NCI-H146 (cell line): ENCODE measurements around the gene ANKS1B.
"Not testable (repeated sequence)": the region's sequence is repeated elsewhere in the genome, so short reads cannot be mapped to it uniquely, and the experiment has no call there.

Source experiments
- DNase-seq: peaks from one replicate; lab custom pipeline; 2025; lab: John Stamatoyannopoulos, UW

ANKS1B gene

DNA sequence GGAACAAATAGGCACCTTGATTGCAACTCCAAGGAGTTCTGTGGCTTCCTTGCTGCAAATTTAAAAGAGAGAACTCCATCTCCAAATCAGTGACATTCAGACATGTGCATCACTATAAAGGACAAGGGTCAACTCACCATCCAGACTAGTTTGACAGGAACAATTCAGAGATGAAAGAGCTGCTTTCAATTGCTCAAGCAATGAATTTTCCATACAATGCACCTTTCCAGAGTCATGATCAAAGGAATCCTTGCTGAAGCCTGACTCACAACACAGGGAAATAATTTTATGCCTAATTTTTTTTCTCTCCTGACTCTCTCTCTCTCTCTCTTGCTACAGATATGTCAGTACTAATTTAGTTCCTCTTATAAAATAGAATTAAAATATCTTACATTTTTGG, 717.7 kb downstream of the ANKS1B start:
- no peak for DNase-seq

DNA sequence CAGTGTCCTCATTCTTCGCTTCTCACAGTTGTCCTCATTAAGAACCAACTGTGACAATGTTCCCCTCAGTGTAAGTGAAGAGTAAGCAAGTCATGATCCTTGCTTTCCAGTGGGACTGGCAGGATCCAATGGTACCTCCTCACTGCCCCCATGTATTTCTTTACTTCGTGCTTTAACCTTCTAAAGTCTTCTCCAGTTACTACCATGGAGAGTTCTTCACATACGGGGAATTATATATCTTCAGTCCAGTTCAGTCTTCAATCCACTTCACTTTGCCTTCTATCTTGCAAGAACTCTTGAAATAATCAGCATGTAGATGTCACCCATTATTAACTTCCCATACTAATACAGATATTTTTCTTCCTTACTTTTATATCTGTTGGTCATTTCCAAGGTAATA, 719.1 kb downstream of the ANKS1B start:
- DNase-seq, result no peak

GRCh38 chr12:99261256-99261655, 723.5 kb downstream of the ANKS1B start:
- no peak for DNase-seq

- no peak for DNase-seq
Observed at GRCh38 chr12:99260456-99260996, 724.2 kb downstream of the ANKS1B start.

- no peak for DNase-seq
Observed at GRCh38 chr12:99259040-99259934, 725.4 kb downstream of the ANKS1B start.

GRCh38 chr12:99257672-99258071, 727.1 kb downstream of the ANKS1B start:
- DNase-seq, result no peak

DNA sequence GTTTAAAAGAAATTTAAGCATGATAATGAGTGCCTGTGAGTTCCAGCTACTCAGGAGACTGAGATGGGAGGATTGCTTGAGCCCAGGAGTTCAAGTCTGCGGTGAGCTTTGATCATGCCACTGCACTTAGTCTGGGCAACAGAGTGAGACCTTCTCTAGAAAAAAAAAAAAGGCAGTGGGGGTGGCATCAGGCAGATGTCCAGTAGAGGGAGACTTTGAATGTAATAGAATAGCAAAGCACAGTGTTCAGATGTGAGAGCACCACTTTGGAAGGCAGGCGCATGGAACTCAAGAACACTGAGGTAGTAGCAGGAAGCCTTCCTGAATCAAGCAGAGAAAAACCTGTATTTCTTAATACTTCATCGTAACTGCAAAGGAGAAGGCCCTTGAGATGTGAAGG, 731.7 kb downstream of the ANKS1B start:
- peak; percentile 2 for DNase-seq

- DNase-seq, result no peak
Observed at GRCh38 chr12:99250091-99250490, 734.6 kb downstream of the ANKS1B start.

- no peak for DNase-seq
Observed at GRCh38 chr12:99249543-99249942, 735.2 kb downstream of the ANKS1B start.

- not testable (repeated sequence) for DNase-seq
Observed at GRCh38 chr12:99237907-99238538, 746.7 kb downstream of the ANKS1B start.

- no peak for DNase-seq
Observed at GRCh38 chr12:99235381-99235780, 749.4 kb downstream of the ANKS1B start.

GRCh38 chr12:99234702-99235101, 750.0 kb downstream of the ANKS1B start:
- DNase-seq, result no peak

GRCh38 chr12:99232324-99232723, 752.4 kb downstream of the ANKS1B start:
- DNase-seq, result peak; percentile 24

GRCh38 chr12:99231031-99231430, 753.7 kb downstream of the ANKS1B start:
- DNase-seq, result no peak

DNA sequence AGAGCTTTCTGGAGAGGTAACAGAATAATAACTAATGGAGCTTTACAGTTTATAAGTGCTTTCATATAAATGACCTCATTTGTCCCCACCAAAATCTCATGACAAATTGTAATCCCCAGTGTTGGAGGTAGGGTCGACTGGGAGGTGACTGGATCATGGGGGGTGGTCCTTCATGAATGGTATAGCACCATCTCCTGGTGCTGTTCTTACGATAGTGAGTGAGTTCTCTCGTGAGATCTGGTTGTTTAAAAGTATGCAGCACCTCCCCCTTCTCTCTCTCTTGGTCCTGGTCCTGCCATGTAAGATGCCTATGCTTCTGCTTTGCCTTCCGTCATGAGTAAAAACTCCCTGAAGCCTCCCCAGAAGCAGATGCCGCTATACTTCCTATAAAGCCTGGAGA, 760.5 kb downstream of the ANKS1B start:
- DNase-seq, result no peak

DNA sequence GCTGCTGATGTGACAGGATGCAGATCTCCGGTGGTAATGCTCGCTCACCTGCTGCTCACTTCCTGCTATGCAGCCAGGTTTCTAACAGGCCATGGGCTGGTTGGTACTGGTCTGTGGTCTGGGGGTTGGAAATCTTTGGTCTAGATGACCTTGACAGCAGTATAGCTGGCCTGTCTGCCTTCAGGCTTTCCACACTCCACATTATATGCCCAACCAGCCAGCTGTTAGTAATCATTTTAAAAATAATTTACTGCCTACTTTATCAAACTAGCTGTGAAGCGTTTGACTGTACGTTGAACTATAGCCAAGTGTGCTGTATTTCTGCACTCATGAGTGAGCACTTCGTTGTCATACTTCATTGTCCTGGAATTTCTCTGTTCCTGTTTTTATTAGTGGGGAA, 761.2 kb downstream of the ANKS1B start:
- DNase-seq, result no peak

- no peak for DNase-seq
Observed at GRCh38 chr12:99213047-99213446, 771.7 kb downstream of the ANKS1B start.

GRCh38 chr12:99212275-99212674, 772.5 kb downstream of the ANKS1B start:
- DNase-seq, result no peak

DNA sequence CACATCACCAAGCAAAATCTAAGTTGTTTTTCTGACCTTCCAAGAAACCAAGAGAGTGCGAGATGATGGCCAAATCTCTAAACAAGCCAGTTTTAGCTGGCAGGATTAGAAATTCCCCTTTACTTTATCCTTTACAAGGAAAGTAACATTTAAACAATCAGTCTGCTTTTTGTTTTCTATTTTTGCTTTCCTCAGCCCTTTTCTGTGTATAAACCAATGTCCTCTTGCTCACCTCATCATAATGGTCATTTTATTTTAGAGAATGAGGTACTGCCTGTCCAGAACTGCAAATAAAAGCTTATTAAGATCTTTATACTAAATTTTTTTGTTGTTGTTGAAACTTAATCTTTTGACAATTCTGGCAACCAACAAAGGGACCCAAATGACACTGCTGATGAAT, 779.6 kb downstream of the ANKS1B start:
- no peak for DNase-seq

DNA sequence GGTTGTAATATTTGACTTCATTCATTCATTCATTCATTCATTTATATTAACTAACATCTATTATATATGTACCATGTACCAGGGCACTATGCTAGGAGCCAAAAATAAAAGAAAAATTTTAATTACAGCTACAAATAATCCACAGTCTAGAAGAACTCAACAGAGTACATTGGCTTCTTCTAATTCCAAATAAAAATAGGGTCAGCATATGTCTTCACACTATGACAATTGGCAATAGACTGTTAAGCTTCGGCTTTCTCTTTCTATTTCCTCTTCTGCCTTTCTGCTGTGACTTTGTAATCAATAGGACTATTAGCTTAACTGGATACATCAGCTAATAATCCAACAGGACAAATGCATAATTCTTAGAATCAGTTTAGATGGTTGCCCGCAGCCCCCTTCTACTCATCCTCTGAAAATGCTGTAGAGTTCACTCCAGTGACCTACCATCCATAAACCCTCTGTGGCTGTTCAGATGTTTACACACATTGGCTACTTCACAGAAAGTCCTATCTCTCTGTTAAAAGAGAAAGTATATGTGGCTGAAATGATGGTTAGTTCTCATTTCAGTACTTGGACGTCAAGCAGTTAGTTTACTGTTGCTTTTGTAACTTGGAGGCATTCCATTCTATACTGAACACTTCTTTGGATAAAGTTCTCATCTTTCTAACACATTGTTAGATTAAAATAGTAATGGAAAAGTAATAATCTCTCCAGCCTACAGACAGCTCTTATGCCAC, 782.7 kb downstream of the ANKS1B start:
- DNase-seq, result no peak

- no peak for DNase-seq
Observed at GRCh38 chr12:99200711-99201384, 783.9 kb downstream of the ANKS1B start.

- no peak for DNase-seq
Observed at GRCh38 chr12:99195474-99195873, 789.3 kb downstream of the ANKS1B start.
